ENCODE results near the gene CD36. TPM values are rescaled to one million over a fixed set of nuclear protein-coding genes. Genes with fewer than 3 reads are reported as not detected.

CD36 gene
- total and polyA plus RNA-seq, 5 experiments from 2014 or later, result 0.49 to 4.0 (median 1.8) TPM; not detected in 1

- H3K4me3 Mint-ChIP-seq, result no peak overlapping the region
- no peaks in the 10 kb centered on the region for H3K9me3 Mint-ChIP-seq
- H3K36me3 Mint-ChIP-seq, result no peaks in the 10 kb centered on the region
- POLR2A ChIA-PET, result no interaction called here
- no peaks in the 10 kb centered on the region for H3K4me1 Mint-ChIP-seq
- no peak for ATAC-seq
- H3K27ac Mint-ChIP-seq, result no peak overlapping the region
- no peak for DNase-seq
- H3K27me3 Mint-ChIP-seq, result peaks cover 0 to 8% (median 0%) of the 10 kb centered on the region in 5 donors
Measured at GRCh38 chr7:80703272-80703671, 64.8 kb downstream of the CD36 start.

DNA sequence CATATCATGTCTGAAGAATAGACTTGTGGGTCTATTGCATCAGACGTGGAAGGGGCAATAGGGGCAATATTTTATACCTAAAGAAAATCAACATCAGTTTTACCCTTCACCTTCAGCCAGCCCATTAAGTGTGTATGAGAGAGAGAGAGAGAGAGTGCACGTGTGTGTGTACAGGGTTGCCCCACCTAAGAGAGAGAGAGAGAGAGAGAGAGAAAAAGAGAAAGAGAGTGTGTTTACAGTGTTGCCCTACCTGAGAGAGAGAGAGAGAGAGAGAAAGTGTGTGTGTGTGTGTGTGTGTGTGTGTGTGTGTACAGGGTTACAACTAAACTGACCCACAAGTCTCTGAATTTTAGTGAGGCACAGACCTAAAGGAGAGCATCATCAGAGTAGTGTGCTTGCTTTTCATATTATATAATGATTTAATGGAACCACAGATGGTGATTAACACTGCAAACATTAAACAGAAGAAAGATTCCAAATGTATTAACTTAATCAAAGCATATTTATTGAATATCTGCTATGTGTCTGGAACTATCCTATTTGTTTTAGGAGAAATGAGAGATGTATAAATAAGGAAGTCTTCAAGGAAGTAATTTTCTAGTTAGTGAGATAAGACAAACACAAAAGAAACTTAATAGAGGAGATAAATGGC is 66.8 kb downstream of the CD36 start:
- H3K4me1 Mint-ChIP-seq, result no peaks in the 10 kb centered on the region
- DNase-seq (no peak), ATAC-seq (no peak)
- no peak overlapping the region for H3K27ac Mint-ChIP-seq
- no peaks in the 10 kb centered on the region for H3K36me3 Mint-ChIP-seq
- POLR2A ChIA-PET, result no interaction called here
- H3K9me3 Mint-ChIP-seq, result no peaks in the 10 kb centered on the region
- no peak overlapping the region for H3K4me3 Mint-ChIP-seq
- H3K27me3 Mint-ChIP-seq, result peaks cover 0 to 11% (median 0%) of the 10 kb centered on the region in 5 donors

DNA sequence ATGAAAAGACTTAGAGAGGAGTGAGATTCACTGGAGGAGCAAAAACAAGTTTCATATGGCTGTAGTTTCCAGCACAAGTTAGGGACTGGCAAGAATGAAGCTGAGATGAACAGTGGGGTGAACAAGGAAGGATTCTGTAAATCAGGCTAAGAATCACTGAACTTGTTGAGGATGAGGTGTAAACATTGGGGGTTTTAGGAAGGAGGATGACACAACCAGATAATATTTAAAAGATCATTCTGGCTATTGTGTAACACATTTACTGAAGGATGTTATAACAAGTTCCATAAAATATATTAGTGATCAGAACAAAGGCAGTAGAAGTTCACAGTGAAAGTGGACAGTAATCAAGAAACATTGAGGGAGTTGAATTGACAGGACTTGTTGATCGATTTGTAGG is 68.9 kb downstream of the CD36 start:
- DNase-seq (no peak), ATAC-seq (no peak)
- no peaks in the 10 kb centered on the region for H3K36me3 Mint-ChIP-seq
- no peaks in the 10 kb centered on the region for H3K4me1 Mint-ChIP-seq
- no peaks in the 10 kb centered on the region for H3K9me3 Mint-ChIP-seq
- no peak overlapping the region for H3K27ac Mint-ChIP-seq
- POLR2A ChIA-PET, result no interaction called here
- peaks cover 0 to 9% (median 0%) of the 10 kb centered on the region in 5 donors for H3K27me3 Mint-ChIP-seq
- H3K4me3 Mint-ChIP-seq, result no peak overlapping the region

DNA sequence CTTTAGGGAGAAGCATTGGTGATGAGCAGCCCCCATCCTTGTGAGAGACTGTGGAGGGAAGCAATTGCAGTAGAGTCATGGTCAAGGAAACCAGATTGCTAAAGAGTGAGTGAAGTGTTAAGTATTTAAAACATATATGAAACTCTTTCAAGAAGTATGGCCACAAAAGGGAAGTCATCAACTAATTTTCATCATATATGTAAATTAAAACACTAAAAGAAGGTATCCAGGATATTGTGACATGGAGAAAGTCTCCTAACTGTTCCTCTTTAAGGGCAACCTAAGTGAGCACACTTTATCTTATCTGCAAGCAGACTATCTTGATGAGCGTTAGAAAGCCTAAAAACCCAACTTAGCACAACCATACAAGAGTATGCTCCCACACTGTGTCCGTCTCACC is 69.7 kb downstream of the CD36 start:
- ATAC-seq (no peak), DNase-seq (no peak)
- no peak overlapping the region for H3K27ac Mint-ChIP-seq
- H3K27me3 Mint-ChIP-seq, result peaks cover 0 to 10% (median 1%) of the 10 kb centered on the region in 5 donors
- H3K4me1 Mint-ChIP-seq, result no peaks in the 10 kb centered on the region
- H3K36me3 Mint-ChIP-seq, result peaks cover 0 to 4% (median 0%) of the 10 kb centered on the region in 3 donors
- no peak overlapping the region for H3K4me3 Mint-ChIP-seq
- POLR2A ChIA-PET, result no interaction called here
- H3K9me3 Mint-ChIP-seq, result no peaks in the 10 kb centered on the region

- DNase-seq (no peak), ATAC-seq (no peak)
- Mint-ChIP-seq H3K4me3 (no peak overlapping the region), H3K27ac (no peak overlapping the region), H3K4me1 (no peaks in the 10 kb centered on the region), H3K9me3 (no peaks in the 10 kb centered on the region), H3K27me3 (peaks cover 0 to 7% (median 1%) of the 10 kb centered on the region in 5 donors), H3K36me3 (peaks cover 0 to 4% (median 0%) of the 10 kb centered on the region in 3 donors)
- POLR2A ChIA-PET, result no interaction called here
Measured at GRCh38 chr7:80711531-80711930, 73.1 kb downstream of the CD36 start.

DNA sequence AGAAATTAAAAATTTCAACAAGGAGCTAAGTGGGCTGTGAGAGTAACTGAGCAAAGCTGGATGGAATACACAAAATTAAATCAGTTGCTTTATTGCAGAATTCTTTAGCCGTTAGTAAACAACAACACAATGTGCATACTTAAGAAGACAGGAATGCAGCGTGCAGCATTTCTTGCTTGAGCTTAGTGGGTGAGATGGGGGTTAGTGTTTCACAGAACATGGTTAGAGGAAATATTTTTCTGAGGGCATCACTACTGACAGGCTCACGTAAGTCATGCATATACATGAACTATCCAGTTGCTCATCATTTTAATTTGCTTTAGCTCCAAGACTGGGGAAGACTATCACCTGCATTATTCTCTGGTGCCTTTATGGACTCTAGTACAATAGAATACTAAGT is 80.8 kb downstream of the CD36 start:
- H3K4me1 Mint-ChIP-seq, result no peaks in the 10 kb centered on the region
- POLR2A ChIA-PET, result no interaction called here
- ATAC-seq (no peak), DNase-seq (no peak)
- H3K36me3 Mint-ChIP-seq, result no peaks in the 10 kb centered on the region
- peaks cover 0 to 3% (median 0%) of the 10 kb centered on the region in 5 donors for H3K27me3 Mint-ChIP-seq
- no peak overlapping the region for H3K4me3 Mint-ChIP-seq
- peaks cover 0 to 3% (median 0%) of the 10 kb centered on the region in 9 donors for H3K9me3 Mint-ChIP-seq
- H3K27ac Mint-ChIP-seq, result no peak overlapping the region

GRCh38 chr7:80720146-80720545 is 81.7 kb downstream of the CD36 start:
- Mint-ChIP-seq H3K9me3 (peaks cover 0 to 3% (median 0%) of the 10 kb centered on the region in 9 donors), H3K4me3 (no peak overlapping the region), H3K36me3 (no peaks in the 10 kb centered on the region), H3K4me1 (no peaks in the 10 kb centered on the region), H3K27ac (no peak overlapping the region), H3K27me3 (peaks cover 0 to 5% (median 0%) of the 10 kb centered on the region in 5 donors)
- ATAC-seq (no peak), DNase-seq (no peak)
- POLR2A ChIA-PET, result no interaction called here

GRCh38 chr7:80721883-80722615 is 83.6 kb downstream of the CD36 start:
- POLR2A ChIA-PET, result no interaction called here
- DNase-seq (no peak), ATAC-seq (no peak)
- Mint-ChIP-seq H3K4me3 (no peak overlapping the region), H3K9me3 (peaks cover 0 to 3% (median 0%) of the 10 kb centered on the region in 9 donors), H3K4me1 (no peaks in the 10 kb centered on the region), H3K36me3 (no peaks in the 10 kb centered on the region), H3K27ac (no peak overlapping the region), H3K27me3 (peaks cover 0 to 5% (median 0%) of the 10 kb centered on the region in 5 donors)

DNA sequence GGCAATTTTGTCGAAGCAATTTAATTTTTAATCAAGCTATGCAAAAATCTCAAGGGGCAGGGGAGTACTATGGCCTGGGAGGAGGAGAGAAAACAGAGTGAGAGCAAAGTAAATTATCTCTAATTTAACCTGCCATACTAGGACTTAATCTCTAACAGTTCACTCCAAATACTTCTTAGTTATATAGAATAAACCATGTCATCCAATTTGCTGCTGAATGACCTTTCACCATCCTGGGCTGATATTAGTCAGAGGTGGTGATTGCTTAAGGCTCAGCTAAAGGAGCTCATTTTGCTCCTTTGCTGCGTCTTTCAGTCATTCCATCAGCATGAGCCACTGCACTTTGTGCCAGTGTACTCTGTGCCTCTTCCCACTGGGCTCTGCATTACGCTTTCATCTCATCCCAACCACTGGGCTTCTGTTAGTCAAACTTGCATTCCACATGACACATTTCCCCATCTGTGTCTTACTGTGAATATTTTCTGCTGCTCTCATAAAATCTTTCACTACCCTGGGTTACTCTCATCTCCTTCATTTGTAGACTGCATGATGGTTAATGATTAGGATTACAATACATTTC is 84.3 kb downstream of the CD36 start:
- Mint-ChIP-seq H3K36me3 (no peaks in the 10 kb centered on the region), H3K27me3 (peaks cover 0 to 5% (median 0%) of the 10 kb centered on the region in 5 donors), H3K9me3 (peaks cover 0 to 3% (median 0%) of the 10 kb centered on the region in 9 donors), H3K4me1 (no peaks in the 10 kb centered on the region), H3K27ac (no peak overlapping the region), H3K4me3 (no peak overlapping the region)
- ATAC-seq (no peak), DNase-seq (no peak)
- POLR2A ChIA-PET, result no interaction called here

DNA sequence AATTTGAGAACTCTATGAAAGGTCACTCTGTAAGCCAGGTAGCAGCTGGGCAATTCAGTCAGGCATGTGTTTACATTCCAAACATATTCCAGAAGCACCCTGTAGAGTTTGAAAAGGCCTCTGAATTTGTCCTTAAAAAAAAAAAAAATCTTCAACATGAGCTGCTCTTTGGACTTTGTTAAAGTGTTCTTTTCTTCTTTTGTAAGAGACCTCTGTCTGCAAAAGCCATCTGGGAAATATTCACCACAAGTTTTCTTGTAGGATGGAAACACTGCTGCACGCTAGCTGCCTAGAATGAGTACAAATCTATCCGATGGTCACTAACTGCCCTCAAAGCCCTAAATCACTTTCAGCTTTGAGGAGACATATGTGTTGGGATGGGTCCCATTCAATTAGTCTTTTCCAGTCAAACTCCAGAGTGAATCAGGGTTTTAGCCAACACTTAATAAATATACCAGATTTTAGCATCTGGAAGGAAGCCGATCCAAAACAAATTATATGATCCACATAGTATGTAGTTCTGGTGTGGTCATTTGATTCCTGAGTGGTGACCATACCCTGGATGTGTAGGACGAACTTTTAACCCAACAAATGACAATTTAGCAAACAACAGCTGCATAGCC is 85.9 kb downstream of the CD36 start:
- Mint-ChIP-seq H3K9me3 (peaks cover 0 to 3% (median 0%) of the 10 kb centered on the region in 9 donors), H3K36me3 (no peaks in the 10 kb centered on the region), H3K27me3 (peaks cover 0 to 5% (median 0%) of the 10 kb centered on the region in 5 donors), H3K27ac (no peak overlapping the region), H3K4me1 (no peaks in the 10 kb centered on the region), H3K4me3 (no peak overlapping the region)
- DNase-seq, result no peak
- POLR2A ChIA-PET, result no interaction called here
- no peak for ATAC-seq

DNA sequence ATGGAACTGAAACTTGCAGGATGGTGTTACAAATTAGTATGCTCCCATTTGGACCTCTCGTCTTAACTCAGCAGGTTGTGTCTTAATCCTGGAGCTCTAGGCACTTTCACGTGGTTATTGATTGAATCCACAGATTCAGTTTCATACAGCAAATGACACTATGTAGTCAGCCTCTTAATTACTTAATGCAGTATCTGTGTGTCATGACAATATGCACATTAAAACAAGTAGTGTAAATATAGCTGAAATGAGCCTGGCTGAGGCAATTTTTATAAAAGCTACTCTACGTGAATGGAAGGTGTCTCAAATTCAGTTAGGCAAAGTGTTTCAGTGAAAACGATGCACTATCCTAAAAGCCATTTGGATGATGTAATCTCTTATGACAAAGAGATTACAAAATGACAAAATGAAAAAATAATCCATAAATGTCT is 86.8 kb downstream of the CD36 start:
- ATAC-seq (no peak), DNase-seq (no peak)
- Mint-ChIP-seq H3K4me1 (no peaks in the 10 kb centered on the region), H3K4me3 (no peak overlapping the region), H3K27me3 (peaks cover 0 to 5% (median 0%) of the 10 kb centered on the region in 5 donors), H3K27ac (no peak overlapping the region), H3K36me3 (no peaks in the 10 kb centered on the region), H3K9me3 (peaks cover 0 to 3% (median 0%) of the 10 kb centered on the region in 9 donors)
- POLR2A ChIA-PET, result no interaction called here

Data from naive thymus-derived CD8-positive, alpha-beta T cell (primary cell).